Stimulated activated naive CD8-positive, alpha-beta T cell treated with anti-CD3 and anti-CD28 coated beads, Interleukin-15, Interleukin-2, amounts not matched to agents 100 ng/mL and 50 ng/mL, for 24 hours (primary cell): ENCODE data around the gene CPSF3.
"Not testable (repeated sequence)": the region's sequence is repeated elsewhere in the genome, so short reads cannot be mapped to it uniquely, and the experiment has no call there.

Experiments used
- H3K27ac Mint-ChIP-seq: one replicate; pipeline ENCODE4 v1.8.0; 2021; ENCODE audit warnings: mild to moderate bottlenecking, mixed read lengths
- H3K27me3 Mint-ChIP-seq: one replicate; pipeline ENCODE4 v1.8.0; 2021; ENCODE audit warnings: mixed read lengths
- H3K36me3 Mint-ChIP-seq: one replicate; pipeline ENCODE4 v1.8.0; 2021; ENCODE audit warnings: low read depth, mixed read lengths
- H3K4me1 Mint-ChIP-seq: one replicate; pipeline ENCODE4 v1.8.0; 2021; ENCODE audit warnings: low read depth, mixed read lengths
- H3K4me3 Mint-ChIP-seq: one replicate; pipeline ENCODE4 v1.8.0; 2021; ENCODE audit warnings: mild to moderate bottlenecking, mixed read lengths
- H3K9me3 Mint-ChIP-seq: one replicate; pipeline ENCODE4 v1.8.0; 2021; ENCODE audit warnings: mixed read lengths

Gene CPSF3

DNA sequence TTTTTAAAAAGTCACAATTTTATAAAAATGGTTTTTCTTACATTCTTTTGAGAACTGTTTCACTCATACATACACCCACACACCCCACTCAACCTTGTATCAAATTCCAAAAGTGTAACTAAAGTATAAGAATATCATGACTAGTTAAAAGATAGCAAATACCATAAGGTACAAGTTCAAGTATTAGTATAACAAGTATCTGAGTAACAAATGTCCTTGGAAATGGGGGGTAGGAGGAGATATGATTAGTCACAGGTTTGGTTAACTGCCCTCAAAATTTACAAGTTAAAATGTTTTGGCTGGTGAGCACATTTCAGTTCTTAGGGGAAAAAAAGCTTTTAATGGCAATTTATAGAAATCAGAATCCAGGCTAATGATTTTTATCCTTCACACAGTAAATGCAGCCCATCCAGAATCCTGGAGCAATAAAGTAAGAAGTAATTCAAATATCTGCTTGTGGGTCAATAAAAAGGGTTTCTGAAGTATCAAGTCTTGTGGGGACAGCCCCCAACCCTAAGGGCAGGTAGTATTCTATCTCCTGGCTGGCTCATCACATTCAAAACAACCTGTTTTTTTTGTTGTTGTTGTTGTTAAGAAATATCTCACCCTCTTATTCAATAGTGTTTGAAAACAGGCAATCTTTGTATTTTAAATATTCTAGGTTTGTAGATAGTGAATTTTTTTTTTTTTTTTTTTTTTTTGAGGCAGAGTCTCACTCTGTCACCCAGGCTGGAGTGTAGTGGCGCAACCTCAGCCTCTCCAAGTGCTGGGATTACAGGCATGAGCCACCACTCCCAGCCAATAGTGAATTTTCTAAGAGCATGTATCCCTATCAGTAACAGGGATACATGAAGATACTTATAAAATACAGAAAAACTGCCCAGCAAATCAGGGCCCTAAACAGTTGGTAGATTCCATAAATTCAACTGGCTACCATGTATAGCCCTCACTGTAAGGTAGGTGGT lies 65.4 kb downstream of the CPSF3 start:
- no peak overlapping the region for H3K4me3 Mint-ChIP-seq
- H3K36me3 Mint-ChIP-seq, result peaks cover 81% of the 10 kb centered on the region
- H3K4me1 Mint-ChIP-seq, result peaks cover 28% of the 10 kb centered on the region
- H3K9me3 Mint-ChIP-seq, result no peaks in the 10 kb centered on the region
- peak overlapping the region; percentile 70 for H3K27ac Mint-ChIP-seq
- H3K27me3 Mint-ChIP-seq, result no peaks in the 10 kb centered on the region

DNA sequence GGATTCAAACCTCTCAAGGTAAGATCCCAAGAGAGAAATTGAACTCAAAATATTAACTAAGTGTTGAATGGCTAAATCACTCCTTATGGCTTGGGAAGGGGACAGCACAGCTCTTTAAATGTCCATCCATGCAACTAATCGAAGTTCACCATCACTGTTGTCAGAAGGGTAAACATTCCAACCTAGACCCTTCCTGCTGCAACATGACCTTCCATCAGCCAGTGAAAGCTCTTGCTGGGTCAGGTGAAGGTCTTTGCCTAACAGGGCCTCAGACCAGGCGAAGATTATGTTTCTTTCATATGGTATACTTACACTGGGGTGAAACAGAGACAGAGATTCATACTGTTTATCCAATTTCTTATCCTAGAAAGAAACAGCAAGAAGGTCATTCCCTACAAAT lies 67.3 kb downstream of the CPSF3 start:
- no peak overlapping the region for H3K27ac Mint-ChIP-seq
- H3K4me3 Mint-ChIP-seq, result no peak overlapping the region
- peaks cover 36% of the 10 kb centered on the region for H3K4me1 Mint-ChIP-seq
- no peaks in the 10 kb centered on the region for H3K27me3 Mint-ChIP-seq
- H3K9me3 Mint-ChIP-seq, result no peaks in the 10 kb centered on the region
- H3K36me3 Mint-ChIP-seq, result peaks cover 77% of the 10 kb centered on the region

DNA sequence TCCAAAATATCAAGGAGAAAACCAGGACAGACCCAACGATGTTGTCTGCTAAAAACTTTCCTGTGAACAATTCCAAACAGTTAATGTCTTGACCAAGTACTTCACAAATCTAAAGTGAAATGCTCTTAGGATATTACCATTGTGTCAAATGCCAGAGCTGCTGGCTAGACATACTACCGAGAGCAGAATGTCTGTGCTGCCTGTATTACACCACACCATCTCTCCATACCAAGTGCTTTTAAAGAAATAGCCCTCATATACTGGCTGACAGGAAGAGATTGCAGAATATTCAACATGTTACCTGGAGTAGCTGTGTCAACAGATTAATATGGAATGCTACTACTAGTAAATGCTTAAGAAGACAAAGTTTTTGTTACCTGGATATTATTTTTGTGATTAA lies 69.5 kb downstream of the CPSF3 start:
- no peaks in the 10 kb centered on the region for H3K27me3 Mint-ChIP-seq
- H3K4me1 Mint-ChIP-seq, result peaks cover 43% of the 10 kb centered on the region
- no peak overlapping the region for H3K4me3 Mint-ChIP-seq

DNA sequence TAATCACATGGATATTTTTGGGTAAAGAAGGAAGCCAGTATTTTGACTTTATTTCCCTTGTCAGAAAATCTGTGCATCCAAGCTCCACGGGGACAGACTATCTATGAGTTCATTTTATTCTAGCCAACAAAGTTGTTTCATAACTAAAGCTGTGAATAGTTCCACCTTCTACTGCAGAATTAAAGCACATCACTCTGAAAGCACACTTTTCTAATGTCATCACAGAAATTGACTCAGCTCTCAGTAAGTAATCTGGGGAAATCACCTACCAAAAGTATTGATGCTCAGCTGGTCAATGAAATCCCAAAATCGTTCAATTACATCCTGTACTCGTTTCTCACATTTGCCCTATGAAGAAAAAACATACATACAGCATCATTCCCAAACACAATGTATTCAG lies 70.0 kb downstream of the CPSF3 start:
- H3K9me3 Mint-ChIP-seq, result no peaks in the 10 kb centered on the region
- no peaks in the 10 kb centered on the region for H3K27me3 Mint-ChIP-seq
- peaks cover 72% of the 10 kb centered on the region for H3K36me3 Mint-ChIP-seq
- no peak overlapping the region for H3K4me3 Mint-ChIP-seq
- peaks cover 39% of the 10 kb centered on the region for H3K4me1 Mint-ChIP-seq
- peak overlapping the region; percentile 17 for H3K27ac Mint-ChIP-seq

More for the DNA sequence above, 69.5 kb downstream of the CPSF3 start:
- no peaks in the 10 kb centered on the region for H3K9me3 Mint-ChIP-seq
- peaks cover 71% of the 10 kb centered on the region for H3K36me3 Mint-ChIP-seq
- no peak overlapping the region for H3K27ac Mint-ChIP-seq

DNA sequence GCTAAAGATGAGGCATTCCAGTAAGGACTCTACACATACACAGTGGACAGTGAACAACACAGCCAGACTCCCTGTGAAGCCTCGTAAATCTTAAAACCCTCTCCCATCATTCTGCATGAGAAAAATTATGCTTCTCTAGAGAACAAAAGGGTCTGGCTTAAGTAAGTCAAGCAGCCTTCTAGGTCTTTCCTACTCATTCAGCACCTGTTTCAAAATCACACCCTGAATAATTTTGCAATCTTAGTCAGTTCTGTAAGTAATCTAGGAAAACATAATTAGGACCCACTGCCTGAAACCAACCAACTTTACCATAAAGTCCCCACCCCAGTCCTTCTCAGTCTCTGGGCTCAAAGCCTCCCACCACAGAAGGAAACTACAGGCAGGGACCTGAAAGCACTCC lies 70.6 kb downstream of the CPSF3 start:
- H3K27me3 Mint-ChIP-seq, result no peaks in the 10 kb centered on the region
- H3K4me3 Mint-ChIP-seq, result no peak overlapping the region
- H3K9me3 Mint-ChIP-seq, result no peaks in the 10 kb centered on the region
- H3K4me1 Mint-ChIP-seq, result peaks cover 33% of the 10 kb centered on the region
- peak overlapping the region; percentile 57 for H3K27ac Mint-ChIP-seq
- H3K36me3 Mint-ChIP-seq, result peaks cover 70% of the 10 kb centered on the region

DNA sequence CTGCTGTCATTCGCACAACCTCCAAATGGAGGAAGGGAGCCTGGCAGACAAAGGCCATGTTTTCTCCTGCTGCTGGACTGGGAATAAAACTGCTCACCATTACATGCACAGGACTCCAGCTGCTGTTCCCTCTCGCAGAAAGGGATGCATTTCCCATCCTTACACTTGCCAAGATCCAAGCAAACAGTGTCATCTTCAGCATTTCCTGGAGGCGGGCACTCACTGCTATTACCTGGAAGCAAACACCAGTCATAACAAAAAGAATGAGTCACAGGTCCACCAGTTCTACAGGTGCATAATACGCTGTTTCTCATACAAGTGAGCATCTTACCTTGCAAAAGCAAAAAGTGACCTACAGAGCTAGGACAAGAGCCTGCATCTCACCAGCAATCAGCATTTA lies 73.6 kb downstream of the CPSF3 start:
- Mint-ChIP-seq H3K36me3 (peaks cover 61% of the 10 kb centered on the region), H3K27ac (peak overlapping the region; percentile 18)

DNA sequence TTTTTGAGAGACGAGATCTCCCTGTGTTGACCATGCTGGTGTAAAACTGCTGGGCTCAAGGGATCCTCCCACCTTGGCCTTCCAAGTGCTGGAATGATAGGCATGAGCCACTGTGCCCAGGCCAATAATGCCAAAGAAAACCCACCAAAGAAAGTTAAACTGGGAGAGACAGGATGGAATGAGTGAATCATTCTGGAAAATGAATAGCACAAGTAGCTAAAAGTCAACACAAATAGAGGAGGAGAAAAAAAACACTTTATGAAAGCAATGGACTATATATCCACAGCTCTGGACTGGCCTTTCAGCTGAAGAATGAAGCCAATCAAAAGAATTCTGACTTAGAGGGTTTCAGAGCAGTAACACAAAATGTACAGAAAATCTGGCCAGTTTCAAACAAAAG lies 74.8 kb downstream of the CPSF3 start:
- H3K27ac Mint-ChIP-seq, result no peak overlapping the region
- H3K4me1 Mint-ChIP-seq, result peaks cover 23% of the 10 kb centered on the region
- H3K27me3 Mint-ChIP-seq, result no peaks in the 10 kb centered on the region
- peaks cover 59% of the 10 kb centered on the region for H3K36me3 Mint-ChIP-seq
- H3K9me3 Mint-ChIP-seq, result no peaks in the 10 kb centered on the region
- H3K4me3 Mint-ChIP-seq, result no peak overlapping the region

More for the DNA sequence above, 73.6 kb downstream of the CPSF3 start:
- Mint-ChIP-seq H3K27me3 (no peaks in the 10 kb centered on the region), H3K4me3 (no peak overlapping the region), H3K4me1 (peaks cover 27% of the 10 kb centered on the region), H3K9me3 (no peaks in the 10 kb centered on the region)

DNA sequence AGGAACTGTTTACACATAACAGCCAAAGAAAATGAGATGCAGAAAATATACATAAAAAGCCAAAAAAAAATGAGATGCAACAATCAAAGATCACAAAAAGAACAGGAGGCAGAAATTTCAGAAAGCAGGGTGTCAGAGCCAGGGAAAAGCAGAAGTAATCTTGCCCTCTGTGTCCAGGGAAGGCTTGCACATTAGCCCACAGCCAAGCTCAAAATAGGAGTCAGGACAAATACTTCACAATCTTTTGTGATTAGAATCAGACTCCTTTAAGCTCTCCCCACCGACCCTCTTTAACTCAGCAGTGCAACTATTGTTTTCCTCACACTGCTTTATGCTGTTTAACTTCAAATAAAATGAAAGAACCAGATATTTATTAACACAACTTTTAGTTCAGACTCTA lies 85.5 kb downstream of the CPSF3 start:
- Mint-ChIP-seq H3K27me3 (no peaks in the 10 kb centered on the region), H3K9me3 (no peaks in the 10 kb centered on the region), H3K4me3 (no peak overlapping the region), H3K36me3 (peaks cover 56% of the 10 kb centered on the region), H3K4me1 (no peaks in the 10 kb centered on the region), H3K27ac (no peak overlapping the region)

DNA sequence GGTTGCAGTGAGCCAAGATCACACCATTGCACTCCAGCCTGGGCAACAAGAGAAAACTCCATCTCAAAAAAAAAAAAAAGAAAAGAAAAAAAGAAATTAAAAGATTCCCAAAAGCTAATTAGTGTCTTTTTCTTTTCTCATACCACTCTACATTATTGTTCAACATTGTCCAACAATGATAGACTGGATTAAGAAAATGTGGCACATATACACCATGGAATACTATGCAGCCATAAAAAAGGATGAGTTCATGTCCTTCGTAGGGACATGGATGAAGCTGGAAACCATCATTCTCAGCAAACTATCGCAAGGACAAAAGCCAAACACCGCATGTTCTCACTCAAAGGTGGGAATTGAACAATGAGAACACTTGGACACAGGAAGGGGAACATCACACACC lies 90.5 kb downstream of the CPSF3 start:
- H3K4me1 Mint-ChIP-seq, H3K27me3 Mint-ChIP-seq, H3K4me3 Mint-ChIP-seq, H3K27ac Mint-ChIP-seq, H3K9me3 Mint-ChIP-seq: not testable (repeated sequence)
- H3K36me3 Mint-ChIP-seq, result peaks cover 49% of the 10 kb centered on the region

DNA sequence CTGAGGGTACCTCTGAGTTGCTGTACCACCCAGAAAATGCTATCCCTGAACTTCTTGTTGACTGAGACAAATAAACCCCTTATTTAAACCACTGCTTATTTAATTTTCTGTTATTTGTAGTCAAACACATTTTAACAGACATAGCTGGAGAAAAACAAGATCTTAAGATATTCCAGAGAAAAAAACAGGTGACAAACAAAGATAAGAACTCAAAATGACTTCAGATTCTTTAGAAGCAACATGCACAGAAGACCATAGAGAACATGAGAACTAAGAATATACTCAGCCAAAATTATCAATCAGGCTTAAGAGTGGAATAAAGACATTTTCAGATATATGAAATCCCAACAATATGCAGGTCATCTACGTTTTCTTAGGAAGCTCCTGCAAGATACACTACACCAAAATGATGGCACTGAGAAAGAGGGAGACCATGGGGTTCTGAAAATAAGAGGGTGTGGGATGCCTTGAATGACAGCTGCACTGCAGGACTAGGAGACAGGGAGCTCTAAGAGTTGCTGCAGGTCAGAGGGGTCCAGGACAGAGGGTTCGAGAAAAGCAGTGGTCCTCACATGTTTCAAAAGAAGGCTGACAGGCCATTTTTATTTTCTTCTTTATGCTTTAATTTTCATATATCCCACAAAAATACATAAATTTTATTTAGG lies 93.8 kb downstream of the CPSF3 start:
- Mint-ChIP-seq H3K4me1 (no peaks in the 10 kb centered on the region), H3K36me3 (peaks cover 51% of the 10 kb centered on the region), H3K27me3 (no peaks in the 10 kb centered on the region), H3K27ac (no peak overlapping the region), H3K9me3 (no peaks in the 10 kb centered on the region), H3K4me3 (no peak overlapping the region)

DNA sequence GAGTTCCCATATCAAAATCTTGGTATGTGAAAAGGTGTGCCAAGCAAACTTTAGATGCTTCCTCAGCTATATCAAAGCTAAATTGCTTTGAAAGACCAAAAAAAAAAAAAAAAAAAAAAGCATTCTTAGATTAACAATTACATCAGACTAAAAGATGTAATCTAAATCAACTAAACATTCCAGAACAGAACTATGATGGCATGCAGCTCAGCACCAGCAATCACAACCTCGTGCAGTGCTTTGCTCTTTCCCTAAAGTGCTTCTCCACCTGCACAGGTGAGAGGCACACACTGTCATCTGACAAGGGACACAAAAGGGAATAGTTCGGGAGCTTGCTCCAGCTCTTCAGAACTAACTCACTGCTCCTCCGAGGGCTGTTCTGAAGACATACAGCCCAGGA lies 94.7 kb downstream of the CPSF3 start:
- no peak overlapping the region for H3K4me3 Mint-ChIP-seq
- H3K4me1 Mint-ChIP-seq, result no peaks in the 10 kb centered on the region
- no peaks in the 10 kb centered on the region for H3K9me3 Mint-ChIP-seq
- H3K36me3 Mint-ChIP-seq, result peaks cover 52% of the 10 kb centered on the region
- H3K27me3 Mint-ChIP-seq, result no peaks in the 10 kb centered on the region
- H3K27ac Mint-ChIP-seq, result no peak overlapping the region

DNA sequence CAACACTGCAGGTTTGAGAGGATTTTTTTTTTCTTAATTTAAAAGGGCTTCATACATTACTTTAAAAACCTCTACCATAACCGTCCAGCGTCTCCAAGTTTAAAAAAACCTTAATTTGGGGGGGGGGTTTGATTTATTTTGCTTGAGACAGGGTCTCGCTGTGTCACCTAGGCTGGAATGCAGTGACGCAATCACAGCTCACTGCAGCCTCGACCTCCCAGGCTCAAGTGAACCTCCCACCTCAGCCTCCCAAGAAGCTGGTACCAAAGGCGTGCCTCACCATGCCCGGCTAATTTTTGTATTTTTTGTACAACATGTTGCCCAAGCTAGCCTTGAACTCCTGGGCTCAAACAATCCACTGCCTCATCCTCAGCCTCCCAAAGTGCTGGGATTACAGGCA lies 95.3 kb downstream of the CPSF3 start:
- peaks cover 52% of the 10 kb centered on the region for H3K36me3 Mint-ChIP-seq
- H3K4me1 Mint-ChIP-seq, result no peaks in the 10 kb centered on the region
- no peaks in the 10 kb centered on the region for H3K9me3 Mint-ChIP-seq
- no peaks in the 10 kb centered on the region for H3K27me3 Mint-ChIP-seq
- H3K27ac Mint-ChIP-seq, result no peak overlapping the region
- no peak overlapping the region for H3K4me3 Mint-ChIP-seq

DNA sequence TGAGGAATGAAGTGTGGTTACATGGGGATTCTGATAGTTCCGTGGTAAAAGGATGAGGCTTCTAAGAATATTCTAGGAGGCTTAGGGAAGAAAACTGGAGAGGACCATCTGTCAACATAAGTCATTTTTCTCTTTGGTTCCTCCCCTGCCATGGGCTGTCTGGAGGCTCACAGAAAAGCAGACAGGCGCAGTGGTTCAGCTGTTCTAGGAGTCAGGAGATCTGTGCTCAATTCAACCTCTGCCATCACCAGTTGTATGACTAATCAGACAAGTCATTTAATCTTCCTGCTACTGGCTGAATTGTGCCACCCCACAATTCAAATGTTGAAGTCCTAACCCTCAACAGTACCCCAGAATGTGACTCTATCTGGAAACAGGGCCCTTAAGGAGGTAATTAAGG lies 95.8 kb downstream of the CPSF3 start:
- Mint-ChIP-seq H3K4me1 (no peaks in the 10 kb centered on the region), H3K27me3 (no peaks in the 10 kb centered on the region), H3K27ac (peak overlapping the region; percentile 47), H3K4me3 (no peak overlapping the region), H3K9me3 (no peaks in the 10 kb centered on the region), H3K36me3 (peaks cover 57% of the 10 kb centered on the region)
